HG03442 (cell line): Measurements from ENCODE around the gene THADA.
"Not testable (repeated sequence)": the region's sequence is repeated elsewhere in the genome, so short reads cannot be mapped to it uniquely, and the experiment has no call there.

Experiments used
- ATAC-seq: cut with Tn5 transposase; IDR thresholded peaks from one replicate; pipeline ENCODE4 v1.9.1; 2021; ENCODE audit warnings: mild to moderate bottlenecking, moderate library complexity; ENCODE audit not compliant: unreplicated experiment

THADA gene

DNA sequence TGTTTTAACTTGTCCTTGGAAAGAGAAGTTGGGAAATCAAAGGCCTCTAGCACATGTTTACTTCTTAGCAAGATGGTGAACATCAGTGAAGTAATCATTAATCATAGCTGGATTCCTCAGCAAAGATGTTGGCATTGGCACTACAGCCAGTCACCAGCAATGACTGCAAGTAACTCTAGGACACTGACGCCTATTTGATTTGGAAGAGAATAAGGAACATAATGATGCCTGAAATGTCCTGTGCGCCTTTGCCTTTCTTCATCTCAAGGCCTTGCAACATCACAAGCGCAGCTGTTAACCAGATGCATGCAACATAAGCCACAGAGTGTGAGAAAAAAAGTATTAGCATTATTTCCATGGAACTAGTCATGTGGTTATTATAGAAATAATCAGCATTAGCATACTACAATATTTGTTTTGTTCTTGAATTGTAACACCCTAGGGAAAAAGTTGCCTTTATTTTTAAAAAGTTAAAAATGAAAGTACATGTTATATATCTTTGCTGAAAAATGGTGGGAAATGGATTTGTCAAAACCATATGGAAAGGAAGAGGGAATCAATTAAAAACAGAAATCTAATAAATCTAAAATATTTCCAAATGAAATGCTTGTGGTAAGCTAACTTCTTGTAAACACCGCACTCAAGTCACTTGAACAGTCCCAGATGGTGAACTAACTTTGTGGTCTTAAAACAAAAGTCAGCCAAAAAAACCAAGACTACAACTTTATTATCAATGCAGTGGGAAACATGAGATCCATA lies 55.6 kb downstream of the THADA start:
- no peak for ATAC-seq

DNA sequence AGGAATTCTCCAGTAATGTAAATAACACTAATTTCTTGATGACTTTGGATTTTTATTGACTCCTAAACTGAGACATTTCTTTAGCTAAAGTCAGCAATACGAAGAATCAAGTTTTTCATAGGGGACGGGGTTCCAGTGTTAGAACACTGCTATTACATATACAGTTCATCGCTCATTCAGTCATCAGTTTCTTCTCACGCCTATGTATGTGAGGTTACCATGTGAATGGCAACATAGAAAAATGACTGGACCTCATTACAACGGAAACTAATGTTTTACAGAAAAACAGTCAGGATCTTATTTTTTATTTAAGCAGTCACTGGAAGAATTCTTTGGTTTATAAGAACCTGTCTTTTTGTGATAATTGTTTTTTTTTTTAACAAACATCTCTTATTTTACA lies 56.4 kb downstream of the THADA start:
- ATAC-seq: no peak

DNA sequence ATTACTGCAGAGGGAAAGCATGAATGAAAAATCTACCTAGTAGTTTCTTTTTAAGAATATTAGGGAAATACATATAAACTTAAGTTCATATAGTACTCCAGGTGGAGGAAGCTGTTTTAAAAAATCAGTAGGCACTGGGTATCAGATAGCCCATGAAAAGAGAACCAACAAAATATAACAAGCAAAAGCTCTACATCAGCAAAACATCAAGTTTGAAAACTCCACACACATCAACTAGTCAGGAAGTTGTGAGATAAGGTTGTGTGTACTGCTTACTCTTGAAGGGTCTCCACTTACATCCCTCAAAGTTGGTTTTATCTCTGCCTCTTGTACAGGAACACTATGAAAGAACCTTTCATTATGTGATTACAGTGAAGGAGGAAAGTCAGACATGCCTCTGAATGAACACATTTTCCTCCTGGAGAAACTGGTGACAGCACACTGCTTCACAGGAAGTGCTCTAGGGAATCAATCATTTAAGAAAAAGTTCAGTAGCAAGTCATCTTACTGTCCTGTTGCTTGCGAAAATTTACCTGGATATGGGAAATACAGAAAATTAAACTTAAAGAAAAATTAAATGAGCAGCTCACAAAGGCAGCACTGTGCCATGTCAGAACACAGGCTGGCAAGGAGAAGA lies 57.7 kb downstream of the THADA start:
- no peak for ATAC-seq

DNA sequence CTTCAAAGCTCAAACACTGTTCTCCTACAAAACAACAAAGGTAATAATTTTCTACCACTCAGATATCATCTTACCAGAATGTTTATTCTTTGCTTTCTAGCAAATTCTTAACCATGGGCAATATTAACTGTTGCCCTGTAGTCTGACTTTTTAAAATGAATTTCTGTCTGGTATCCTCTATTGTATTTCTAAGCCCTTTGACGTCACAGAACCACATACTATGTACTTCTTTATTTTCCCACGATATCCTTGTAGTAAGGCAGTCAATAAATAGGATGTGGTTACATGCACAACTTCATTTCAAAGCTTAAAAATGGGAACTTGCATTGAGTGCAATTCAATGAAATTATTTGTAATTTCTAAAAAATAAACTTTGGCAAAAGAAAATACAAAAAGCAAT lies 58.7 kb downstream of the THADA start:
- ATAC-seq: no peak

DNA sequence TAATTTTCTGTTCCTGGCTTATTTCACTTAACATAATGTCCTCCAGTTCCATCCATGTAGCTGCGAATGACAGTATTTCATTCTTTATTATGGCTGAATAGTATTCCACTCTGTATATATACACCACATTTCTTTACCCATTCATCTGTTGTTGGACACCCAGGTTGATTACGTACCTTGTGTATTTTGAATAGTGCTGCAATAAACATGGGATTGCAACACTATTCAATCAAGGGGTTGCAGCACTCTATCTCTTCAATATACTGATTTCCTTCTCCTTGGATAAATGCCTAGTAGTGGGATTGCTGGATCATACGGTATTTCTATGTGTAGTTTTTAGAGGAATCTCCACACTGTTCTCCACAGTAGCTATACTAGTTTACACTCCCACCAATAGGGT lies 61.3 kb downstream of the THADA start:
- no peak for ATAC-seq

DNA sequence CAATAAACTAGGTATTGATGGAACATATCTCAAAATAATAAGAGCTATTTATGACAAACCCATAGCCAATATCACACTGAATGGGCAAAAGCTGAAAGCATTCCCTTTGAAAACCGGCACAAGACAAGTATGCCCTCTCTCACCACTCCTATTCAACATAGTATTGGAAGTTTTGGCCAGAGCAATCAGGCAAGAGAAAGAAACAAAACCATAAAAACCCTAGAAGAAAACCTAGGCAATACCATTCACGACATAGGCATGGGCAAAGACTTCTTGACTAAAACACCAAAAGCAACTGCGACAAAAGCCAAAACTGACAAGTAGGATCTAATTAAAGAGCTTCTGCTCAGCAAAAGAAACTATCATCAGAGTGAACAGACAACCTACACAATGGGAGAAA lies 63.3 kb downstream of the THADA start:
- ATAC-seq: not testable (repeated sequence)

DNA sequence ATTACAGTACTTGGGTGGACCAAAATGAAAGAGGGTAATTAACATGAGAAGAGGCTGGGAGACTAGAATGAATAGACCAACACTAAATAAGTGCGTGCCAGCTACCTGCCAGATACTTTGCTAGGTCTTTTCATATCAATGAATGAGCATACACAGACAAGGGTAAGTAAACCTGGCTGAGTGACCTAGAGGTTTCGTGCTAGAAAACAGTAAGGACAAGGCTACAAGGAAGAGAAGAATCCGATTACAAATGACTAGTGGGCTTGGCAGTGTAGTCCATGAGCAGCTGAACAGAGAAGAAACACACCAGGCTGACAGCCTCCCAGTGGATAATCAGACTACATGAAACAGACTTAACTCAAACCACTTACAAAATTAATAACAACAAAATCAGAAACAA lies 64.6 kb downstream of the THADA start:
- no peak for ATAC-seq

DNA sequence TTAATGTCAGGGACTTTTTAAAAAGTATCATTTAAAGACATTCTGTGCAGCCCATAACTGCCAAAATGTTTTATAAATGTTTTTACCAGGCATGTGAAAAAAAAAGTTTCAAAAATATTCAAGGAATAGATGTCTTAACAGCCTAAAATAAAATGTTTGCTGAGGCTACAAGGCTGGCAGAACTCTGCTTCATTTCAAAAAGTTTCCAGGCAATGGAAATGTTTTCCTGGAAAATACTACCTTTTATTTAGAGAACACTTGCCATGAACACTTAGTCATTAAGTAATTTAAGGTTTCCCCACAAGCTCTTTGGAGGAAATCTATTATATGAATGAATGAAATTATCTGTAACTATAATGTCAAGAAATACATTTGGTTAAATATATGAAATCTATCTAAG lies 68.8 kb downstream of the THADA start:
- ATAC-seq: no peak

DNA sequence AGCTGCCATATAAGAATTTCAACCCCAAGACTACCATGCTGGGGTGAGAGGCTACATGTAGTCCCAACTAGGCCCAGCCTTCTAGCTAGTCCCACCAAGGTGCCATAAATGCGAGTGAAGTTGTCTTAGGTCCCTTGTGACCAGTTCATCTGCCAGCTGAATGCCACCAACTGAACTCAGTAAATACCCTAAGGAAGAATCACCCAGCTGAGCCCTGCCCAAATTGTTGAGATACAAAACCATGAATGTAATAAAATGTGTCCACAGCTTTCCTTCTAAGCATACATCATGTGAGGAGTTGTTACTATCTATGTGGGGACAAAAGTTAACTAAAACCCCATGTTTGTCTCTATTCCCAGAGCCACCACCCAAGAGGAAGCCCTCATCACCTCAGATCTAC lies 70.3 kb downstream of the THADA start:
- no peak for ATAC-seq

DNA sequence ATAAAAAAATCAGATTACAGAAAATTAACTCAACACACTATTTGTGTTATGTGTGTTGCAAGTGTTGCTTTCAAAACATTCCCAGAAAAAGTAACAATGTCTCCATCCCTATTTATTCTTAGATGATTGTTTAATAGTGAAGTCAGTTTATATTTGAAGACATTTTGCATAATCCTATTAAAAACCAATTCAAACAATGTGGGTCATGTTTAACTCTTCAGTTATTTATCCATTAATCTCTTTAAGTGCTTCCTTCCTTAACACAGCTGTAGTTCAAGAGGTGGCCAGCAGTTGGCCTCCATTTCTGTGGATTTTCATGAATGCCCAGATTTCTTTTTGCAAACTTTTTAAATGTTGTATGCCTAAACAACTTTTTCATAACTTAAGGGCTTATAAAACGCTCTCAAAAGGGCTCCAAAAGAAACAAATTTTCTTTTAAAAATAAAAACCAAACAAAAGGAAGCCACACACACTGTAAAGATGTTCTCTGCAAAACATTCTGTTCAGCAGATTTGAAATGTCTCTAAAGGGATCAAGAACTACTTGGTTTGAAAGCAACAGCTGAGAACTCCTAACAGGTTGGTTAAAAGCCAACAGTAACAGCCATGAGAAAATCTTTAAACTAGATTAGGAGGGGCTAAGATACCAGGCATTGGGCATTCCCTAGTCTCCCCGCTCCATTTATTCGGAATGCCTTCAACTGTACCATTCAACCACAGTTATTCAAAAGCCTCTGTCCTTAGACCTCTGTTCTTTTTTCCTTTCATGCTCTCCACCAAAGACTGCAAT lies 71.5 kb downstream of the THADA start:
- no peak for ATAC-seq

DNA sequence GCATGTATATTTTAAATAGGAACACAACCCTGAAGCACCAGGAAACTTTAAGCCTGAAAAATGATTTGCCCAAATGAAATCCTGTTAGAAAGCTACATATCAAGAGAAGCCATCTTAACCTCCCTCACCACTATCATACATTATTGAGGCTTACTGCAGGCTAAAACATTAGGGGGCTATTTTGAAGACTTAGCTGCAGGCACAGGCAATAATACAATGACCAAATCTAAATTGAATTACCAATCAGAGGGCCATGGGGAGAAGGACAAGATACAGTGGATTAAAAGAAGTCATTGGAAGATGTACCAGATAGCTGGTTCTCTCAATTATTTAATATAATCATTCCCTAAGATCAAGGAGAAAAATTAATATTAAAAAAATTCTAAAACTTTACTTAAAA lies 73.7 kb downstream of the THADA start:
- no peak for ATAC-seq

DNA sequence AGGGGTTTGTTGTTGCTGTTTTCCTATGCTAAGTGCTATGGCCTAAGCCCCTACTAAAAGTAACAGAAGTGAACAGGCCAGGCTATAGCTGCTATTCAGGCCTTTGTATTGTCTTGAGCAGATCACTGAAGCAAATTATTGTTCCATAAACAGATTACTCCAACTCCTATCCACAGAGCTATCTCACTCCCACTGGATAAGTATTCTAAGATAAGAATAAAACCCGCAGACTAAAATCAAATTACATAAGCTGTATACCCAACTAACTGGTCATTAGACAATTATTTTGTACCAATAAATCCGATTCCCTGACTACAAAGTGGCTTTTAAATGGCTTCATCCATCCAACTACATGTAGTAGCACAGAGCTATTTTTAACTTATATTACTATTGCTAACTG lies 74.3 kb downstream of the THADA start:
- ATAC-seq: no peak

DNA sequence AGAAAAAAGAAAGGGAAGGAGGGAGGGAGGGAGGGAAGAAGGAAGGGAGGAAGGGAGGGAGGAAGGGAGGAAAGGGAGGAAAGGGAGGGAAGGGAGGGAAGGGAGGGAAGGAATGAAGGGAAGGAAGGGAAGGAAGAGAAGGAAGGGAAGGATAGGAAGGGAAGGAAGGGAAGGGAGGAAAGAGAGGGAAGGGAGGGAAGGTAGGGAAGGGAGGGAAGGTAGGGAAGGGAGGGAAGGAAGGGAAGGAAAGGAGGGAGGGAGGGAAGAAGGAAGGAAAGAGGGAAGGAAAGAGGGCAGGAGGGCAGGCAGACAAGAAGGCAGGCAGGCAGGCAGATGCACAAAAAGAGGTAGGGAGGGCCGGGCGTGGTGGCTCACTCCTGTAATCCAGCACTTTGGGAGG lies 74.9 kb downstream of the THADA start:
- ATAC-seq: no peak

DNA sequence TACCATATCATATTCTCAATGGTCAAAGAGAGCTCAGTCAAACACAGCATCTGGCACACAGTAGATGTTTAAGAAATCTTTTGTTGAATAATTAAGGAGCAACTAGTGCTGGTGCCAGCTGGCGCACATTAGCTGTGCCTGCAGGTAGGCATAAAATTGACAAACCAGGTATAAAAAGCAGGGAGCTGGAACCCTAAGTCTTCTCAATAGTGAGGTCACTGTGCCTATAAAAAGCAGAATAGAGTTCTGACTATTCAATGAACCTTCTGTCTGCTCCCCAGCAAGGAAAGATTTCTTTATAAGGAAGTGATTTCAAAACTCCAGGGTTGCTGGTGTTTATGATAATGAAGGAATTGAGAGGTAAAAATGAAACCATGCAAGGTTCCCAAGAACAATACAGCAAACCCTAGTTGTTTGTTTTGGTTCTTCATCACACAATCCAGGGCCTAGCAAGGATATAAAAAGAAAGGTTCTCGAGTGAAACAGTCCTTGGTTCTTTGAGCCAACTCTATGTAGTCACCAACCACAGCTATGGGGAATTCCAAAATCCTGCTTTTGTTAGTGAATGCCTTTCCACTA lies 76.1 kb downstream of the THADA start:
- no peak for ATAC-seq

DNA sequence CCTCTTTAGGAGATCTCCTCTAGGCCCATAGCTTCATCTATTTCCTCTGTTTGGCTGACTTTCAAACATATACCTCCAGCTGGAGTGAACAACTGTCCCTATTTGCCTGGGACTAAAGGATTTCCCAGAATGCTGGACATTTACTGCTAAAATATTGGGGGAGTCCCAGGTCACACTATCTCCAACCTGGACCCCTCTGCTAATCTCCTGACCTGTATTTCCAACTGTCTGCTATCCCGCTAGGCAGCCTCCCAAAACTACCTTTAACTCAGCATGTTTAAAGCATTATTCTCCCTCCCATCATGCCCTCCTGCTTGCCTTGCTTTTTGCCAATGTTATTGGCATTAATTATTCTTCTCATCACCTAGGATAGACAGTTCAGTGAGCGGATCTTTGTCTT lies 77.1 kb downstream of the THADA start:
- no peak for ATAC-seq

DNA sequence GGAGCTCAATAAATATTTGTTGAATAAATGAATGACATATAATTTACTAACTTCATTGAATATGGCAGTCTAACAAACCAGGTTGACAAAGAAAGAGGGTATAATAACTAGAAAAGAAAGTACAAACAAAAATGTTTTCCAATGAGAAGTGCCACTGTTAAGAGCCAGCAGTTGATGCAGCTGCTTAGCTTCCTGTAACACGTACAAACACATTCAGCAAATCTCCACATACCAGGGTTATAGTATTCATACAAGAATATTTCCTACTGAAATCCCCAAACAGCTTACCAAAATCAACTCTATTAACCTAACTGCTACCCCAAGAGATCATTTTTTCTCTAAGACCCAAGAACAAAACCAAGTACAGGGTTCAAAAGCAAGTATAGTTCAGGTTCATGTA lies 77.7 kb downstream of the THADA start:
- no peak for ATAC-seq

DNA sequence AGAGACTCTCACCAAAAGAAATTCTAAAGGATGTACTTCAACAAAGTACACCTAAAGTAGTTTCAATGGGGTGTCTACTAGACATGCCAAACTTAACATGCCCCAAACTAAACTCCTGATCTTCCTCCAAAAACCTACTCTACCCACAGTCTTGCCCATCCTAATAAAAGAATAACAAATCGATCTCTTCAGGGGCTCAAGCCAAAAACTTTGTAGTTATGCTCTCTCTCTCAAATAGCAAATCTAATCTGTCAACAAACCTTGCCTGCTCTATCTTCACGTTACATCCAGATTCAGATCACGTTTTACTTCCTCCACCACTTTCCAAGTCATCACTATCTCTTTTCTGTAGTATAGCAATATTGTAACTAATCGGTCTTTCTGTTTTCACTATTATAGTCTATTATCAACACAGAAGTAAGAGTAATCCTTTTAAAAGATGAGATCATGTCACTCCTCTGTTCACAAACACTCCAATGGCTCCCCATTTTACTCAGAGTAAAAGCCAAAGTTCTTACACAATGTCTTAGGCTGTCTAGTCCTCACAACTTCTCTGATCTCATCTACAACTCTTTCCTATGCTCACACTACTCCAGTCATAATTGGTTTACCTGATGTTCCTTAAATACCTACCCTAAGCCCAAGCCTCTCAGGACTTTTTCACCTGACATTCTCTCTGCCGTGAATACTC lies 79.9 kb downstream of the THADA start:
- no peak for ATAC-seq

DNA sequence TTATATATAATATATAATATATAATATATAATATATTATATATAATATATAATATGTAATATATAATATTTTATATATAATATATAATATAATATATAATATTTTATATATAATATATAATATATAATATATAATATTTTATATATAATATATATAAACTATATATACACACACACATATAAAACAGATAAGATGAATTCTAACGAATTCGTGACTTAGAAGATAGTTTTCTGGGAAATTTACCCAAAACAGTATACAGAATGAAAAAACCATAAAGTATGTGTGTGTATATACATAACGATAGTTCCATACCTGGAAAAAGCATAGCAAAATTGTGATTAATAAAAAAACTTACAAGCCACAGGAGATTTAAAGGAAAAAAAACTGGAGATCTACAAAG lies 80.6 kb downstream of the THADA start:
- no peak for ATAC-seq

DNA sequence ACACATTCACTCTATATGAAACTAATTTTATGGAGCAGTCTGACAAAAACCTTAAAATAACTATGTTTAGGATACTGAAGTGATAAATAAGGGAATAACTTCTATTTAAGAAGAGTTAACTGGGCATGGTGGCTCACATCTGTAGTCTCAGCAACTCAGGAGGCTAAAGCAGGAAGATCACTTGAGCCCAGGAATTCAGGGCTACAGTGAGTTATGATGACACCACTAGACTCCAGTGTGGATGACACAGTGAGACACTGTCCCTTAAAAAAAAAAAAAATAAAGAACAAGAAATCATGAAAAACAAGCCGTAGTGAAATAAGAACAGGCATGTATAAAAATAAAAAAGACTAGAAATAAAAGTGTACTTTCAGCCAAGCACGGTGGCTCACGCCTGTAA lies 82.0 kb downstream of the THADA start:
- no peak for ATAC-seq

DNA sequence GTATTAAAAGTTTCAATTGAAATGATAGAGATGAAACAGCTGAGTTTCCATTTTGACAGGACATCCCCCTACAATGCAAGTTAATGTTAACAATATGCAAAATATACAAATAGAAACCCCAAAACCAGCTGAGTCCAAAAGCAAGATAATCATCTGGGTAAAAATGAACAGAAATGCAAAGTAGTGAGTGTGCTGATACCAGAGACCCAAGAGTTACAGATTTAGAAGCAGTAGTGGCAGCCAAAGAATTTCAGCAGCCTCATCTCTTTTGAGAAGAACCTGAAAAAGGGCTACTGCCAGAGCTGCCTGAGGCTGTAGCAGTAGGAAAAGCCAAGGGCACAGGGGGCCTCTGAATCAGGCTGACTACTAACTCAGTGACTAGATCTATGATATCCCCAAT lies 82.6 kb downstream of the THADA start:
- ATAC-seq: no peak

DNA sequence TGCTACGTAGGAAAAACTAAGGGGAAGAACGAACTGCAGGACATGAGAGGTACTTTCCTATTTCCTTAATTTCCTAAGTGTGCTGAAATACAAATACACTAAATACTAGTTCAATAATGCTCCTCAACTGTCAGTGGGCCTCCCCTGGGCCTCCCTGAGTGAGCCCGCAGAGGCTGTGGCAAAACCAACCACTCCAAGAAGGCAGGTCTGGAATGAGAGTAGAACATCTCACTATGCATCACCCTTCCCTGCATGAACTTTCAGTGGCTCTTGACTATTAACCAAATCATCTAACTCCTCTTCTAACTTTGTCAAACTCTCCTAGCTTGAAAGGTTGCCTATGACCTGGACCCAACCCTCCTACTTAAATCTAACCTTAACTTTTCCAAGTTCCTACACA lies 84.6 kb downstream of the THADA start:
- ATAC-seq: no peak
